H1 (cell line): ENCODE measurements around the gene ZNF496.
"Not testable (repeated sequence)": the region's sequence is repeated elsewhere in the genome, so short reads cannot be mapped to it uniquely, and the experiment has no call there.

Source experiments
- CHD2 ChIP-seq: IDR thresholded peaks from 2 replicates; pipeline ENCODE4 v1.6.1; 2012; ENCODE audit warnings: low read length, improper control_type of control experiment
- EZH2 ChIP-seq: fragments of 200-600 bp; sonication (generic); IDR thresholded peaks from 2 replicates; pipeline ENCODE4 v1.7.1; 2012; ENCODE audit warnings: low read depth, mild to moderate bottlenecking, moderate library complexity, low read length, inconsistent platforms; ENCODE audit not compliant: severe bottlenecking
- GTF2F1 ChIP-seq: IDR thresholded peaks from 2 replicates; pipeline ENCODE4 v1.6.1; 2012; ENCODE audit warnings: low read depth, low read length, improper control_type of control experiment, borderline replicate concordance
- RFX5 ChIP-seq: IDR thresholded peaks from 2 replicates; pipeline ENCODE4 v1.6.1; 2011; ENCODE audit warnings: low read depth, low read length, improper control_type of control experiment, borderline replicate concordance
- SIN3A ChIP-seq, 2 experiments: IDR thresholded peaks in 1 of 2; conservative IDR thresholded peaks in 1 of 2; 2 replicates each; pipeline ENCODE4 v1.6.1; 2011 to 2012; ENCODE audit warnings: low read length in 2 of 2, improper control_type of control experiment in 1 of 2, low read depth in 1 of 2, mild to moderate bottlenecking in 1 of 2
- TEAD4 ChIP-seq: IDR thresholded peaks from 2 replicates; pipeline ENCODE4 v1.6.1; 2012; ENCODE audit warnings: low read depth, low read length, inconsistent platforms, mixed read lengths
- TF ChIP-seq, protein P1 (sequence below), 3 experiments: IDR thresholded peaks; 1 replicate in 2 of 3; 2 replicates in 1 of 3; pipeline versions ENCODE4 v1.5.1 to v1.6.1; 2011; ENCODE audit warnings: low read length in 3 of 3, mild to moderate bottlenecking in 3 of 3, inconsistent platforms in 2 of 3, low read depth in 1 of 3, moderate library complexity in 1 of 3; ENCODE audit not compliant: insufficient read depth in 1 of 3; ENCODE audit errors: control extremely low read depth in 1 of 3
- TF ChIP-seq, protein P2 (sequence below): IDR thresholded peaks from 2 replicates; pipeline ENCODE4 v1.6.1; 2012; ENCODE audit warnings: inconsistent platforms

DNA sequence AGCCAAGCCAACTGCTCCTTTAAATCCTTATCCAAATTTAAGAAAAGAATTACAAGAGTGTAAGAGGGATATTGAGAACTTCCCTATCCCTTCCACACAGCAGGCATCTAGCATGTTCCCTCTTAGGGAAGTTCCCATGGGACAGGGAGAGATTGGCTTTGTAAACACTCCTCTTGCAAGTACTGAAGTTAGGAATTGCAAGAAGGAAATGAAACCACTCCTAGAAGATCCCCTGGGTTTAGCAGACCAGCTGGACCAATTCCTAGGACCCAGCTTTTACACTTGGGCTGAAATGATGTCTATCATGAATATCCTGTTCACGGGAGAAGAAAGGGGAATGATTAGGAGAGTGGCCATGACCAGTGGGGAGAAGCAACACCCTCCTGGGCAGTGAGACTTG lies 23.5 kb upstream of the ZNF496 start:
- TF ChIP-seq EZH2; RFX5; SIN3A (conservative IDR thresholded peaks at IDR 0.05 in 1 of 2, IDR thresholded peaks at IDR 0.05 in 1 of 2; ENCODE audit: low read depth in 1 of 2, low read length in 2 of 2); GTF2F1; TEAD4; CHD2: not testable (repeated sequence)
- TF ChIP-seq, protein P1, sequence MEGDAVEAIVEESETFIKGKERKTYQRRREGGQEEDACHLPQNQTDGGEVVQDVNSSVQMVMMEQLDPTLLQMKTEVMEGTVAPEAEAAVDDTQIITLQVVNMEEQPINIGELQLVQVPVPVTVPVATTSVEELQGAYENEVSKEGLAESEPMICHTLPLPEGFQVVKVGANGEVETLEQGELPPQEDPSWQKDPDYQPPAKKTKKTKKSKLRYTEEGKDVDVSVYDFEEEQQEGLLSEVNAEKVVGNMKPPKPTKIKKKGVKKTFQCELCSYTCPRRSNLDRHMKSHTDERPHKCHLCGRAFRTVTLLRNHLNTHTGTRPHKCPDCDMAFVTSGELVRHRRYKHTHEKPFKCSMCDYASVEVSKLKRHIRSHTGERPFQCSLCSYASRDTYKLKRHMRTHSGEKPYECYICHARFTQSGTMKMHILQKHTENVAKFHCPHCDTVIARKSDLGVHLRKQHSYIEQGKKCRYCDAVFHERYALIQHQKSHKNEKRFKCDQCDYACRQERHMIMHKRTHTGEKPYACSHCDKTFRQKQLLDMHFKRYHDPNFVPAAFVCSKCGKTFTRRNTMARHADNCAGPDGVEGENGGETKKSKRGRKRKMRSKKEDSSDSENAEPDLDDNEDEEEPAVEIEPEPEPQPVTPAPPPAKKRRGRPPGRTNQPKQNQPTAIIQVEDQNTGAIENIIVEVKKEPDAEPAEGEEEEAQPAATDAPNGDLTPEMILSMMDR (IDR thresholded peaks at IDR 0.05; ENCODE audit: control extremely low read depth in 1 of 3, insufficient read depth in 1 of 3, low read depth in 1 of 3, low read length in 3 of 3) = not testable (repeated sequence)
- TF ChIP-seq, protein P2, sequence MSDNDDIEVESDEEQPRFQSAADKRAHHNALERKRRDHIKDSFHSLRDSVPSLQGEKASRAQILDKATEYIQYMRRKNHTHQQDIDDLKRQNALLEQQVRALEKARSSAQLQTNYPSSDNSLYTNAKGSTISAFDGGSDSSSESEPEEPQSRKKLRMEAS = not testable (repeated sequence)
